Bronchial epithelial cell (primary cell): ENCODE measurements around the gene IQSEC1. TPM values are rescaled to one million over a fixed set of nuclear protein-coding genes. Genes with fewer than 3 reads are reported as not detected.

Experiments
- DNase-seq: peaks from one replicate; pipeline ENCODE4 v3.0.0-alpha.2; 2010; ENCODE audit warnings: low read depth
- FAIRE-seq: peaks from 2 replicates; lab custom pipeline; 2011; peaks lifted over from hg19 to GRCh38; lab: Jason Lieb, UNC
- H3K27me3 ChIP-seq: 2 replicates; pipeline ENCODE4 v1.5.1; 2011; ENCODE audit warnings: low read length; ENCODE audit not compliant: control insufficient read depth, insufficient read depth
- H3K36me3 ChIP-seq: 2 replicates; pipeline ENCODE4 v1.5.1; 2011; ENCODE audit warnings: low read length; ENCODE audit not compliant: control insufficient read depth, insufficient read depth
- H3K4me3 ChIP-seq: 2 replicates; pipeline ENCODE4 v1.5.1; 2011; ENCODE audit warnings: mild to moderate bottlenecking, low read depth, low read length, control low read depth
- CTCF ChIP-seq: IDR thresholded peaks from 2 replicates; pipeline ENCODE4 v1.5.1; 2011; ENCODE audit warnings: mild to moderate bottlenecking, moderate library complexity, low read length, control low read depth, inconsistent platforms; ENCODE audit not compliant: insufficient read depth, severe bottlenecking
- total RNA-seq: library from RNA; depleted of rRNA; stranded (reverse); fragments of >200 nt; gene quantifications from 2 replicates; pipeline ENCODE4 v1.2.1, GENCODE V29; 2014

IQSEC1 gene
- total RNA-seq, 1 donor from 2014 or later: 6.6 TPM

DNA sequence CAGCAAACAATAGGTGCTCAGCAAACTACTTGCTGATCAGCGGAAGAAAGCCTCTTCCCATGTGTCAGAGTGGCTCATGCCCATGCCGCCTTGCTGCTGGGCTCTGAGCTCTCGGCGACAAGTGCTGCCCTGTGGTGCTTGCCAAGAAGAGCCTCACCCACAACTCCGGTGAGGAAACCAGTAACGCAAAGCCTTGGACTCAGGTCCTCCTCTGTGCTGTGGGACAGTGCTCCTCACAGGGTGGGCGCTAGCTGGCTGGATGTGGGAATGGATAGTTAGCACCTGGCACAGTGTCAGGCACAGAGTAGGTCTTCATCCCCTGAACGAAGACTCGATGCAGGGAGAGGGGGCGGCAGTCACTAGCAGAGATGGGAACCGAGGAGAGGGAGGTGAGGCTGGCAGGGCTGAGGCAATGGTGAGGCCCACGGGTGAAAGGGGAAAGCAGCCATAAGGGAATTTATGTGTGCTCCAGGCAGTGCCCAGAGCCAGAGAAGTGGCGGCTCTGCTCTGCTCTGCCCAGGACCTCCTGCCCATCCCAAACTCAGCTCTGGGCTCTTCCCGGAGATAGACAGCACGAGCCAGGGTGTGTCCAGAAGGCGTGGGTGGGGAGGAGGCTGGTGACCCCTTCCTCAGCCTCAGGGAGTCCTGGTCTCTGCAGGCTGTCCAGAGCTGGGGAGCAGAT lies 55.7 kb downstream of the IQSEC1 start:
- Histone ChIP-seq H3K27me3 (peaks cover 6% of the 10 kb centered on the region), H3K36me3 (no peaks in the 10 kb centered on the region), H3K4me3 (no peak overlapping the region)
- FAIRE-seq (no peak), DNase-seq (no peak)
- no peak for TF ChIP-seq CTCF

DNA sequence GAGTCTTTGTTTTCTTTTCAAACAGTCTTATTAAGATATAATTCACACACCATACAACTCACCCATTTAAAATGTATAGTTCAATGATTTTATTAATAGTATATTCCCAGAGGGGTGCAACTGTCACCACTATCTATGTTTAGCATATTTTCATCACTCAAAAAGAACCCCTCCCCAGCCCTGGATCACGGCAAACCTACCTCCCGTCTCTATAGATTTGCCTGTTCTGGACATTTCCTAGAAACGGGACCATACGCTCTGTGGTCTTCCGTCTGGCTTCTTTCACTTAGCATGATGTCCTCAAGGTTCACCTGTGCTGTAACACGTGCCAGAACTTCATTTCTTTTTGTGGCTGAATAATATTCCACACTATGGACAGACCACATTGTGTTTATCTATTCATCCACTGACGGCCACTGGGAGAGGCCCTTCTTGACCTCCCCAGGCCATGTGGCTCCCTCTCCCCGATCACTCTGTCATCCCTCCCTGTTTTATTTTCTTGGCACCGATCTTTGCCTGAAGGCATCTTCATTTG lies 56.4 kb downstream of the IQSEC1 start:
- H3K36me3 ChIP-seq: no peaks in the 10 kb centered on the region
- FAIRE-seq (no peak), DNase-seq (no peak)
- no peak for TF ChIP-seq CTCF
- H3K4me3 ChIP-seq: no peak overlapping the region
- peaks cover 6% of the 10 kb centered on the region for H3K27me3 ChIP-seq

DNA sequence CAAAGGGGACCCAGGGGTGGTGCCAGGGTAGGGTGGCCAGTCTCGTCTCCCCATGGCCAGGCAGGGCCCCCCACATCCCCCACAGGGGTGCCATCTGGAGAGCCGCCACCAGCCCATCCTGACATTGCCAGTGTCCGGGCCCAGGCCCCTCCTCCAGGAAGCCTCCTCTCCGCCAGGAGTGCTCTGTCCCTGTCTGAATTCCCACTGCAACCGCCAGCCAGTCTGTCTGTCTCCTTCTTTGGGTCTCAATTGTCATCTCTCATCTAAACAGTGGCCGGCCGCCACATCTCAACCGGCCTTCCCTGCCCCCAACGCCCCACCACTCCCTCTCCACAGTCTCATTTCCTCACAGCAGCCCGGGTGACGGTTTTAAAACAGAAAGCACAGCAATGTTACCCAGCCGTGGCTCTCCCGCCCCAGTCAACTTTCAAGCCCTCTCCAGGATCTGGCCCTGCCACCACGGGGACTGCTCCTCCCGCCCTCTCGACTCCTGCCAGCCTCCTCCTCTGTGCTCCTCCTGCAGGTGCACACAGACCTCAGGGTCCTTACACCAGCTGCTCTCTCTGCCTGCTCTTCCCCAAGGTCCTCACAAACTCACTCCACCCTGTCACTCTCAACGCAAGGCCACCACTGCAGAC lies 57.0 kb downstream of the IQSEC1 start:
- no peak for DNase-seq
- peaks cover 6% of the 10 kb centered on the region for H3K27me3 ChIP-seq
- no peak overlapping the region for H3K4me3 ChIP-seq
- no peak for TF ChIP-seq CTCF
- H3K36me3 ChIP-seq: no peaks in the 10 kb centered on the region
- FAIRE-seq: no peak

- no peak overlapping the region for H3K4me3 ChIP-seq
- no peaks in the 10 kb centered on the region for H3K36me3 ChIP-seq
- TF ChIP-seq CTCF: no peak
- peaks cover 6% of the 10 kb centered on the region for H3K27me3 ChIP-seq
- DNase-seq (no peak), FAIRE-seq (no peak)
Measured at GRCh38 chr3:13015286-13016082, 57.7 kb downstream of the IQSEC1 start.

DNA sequence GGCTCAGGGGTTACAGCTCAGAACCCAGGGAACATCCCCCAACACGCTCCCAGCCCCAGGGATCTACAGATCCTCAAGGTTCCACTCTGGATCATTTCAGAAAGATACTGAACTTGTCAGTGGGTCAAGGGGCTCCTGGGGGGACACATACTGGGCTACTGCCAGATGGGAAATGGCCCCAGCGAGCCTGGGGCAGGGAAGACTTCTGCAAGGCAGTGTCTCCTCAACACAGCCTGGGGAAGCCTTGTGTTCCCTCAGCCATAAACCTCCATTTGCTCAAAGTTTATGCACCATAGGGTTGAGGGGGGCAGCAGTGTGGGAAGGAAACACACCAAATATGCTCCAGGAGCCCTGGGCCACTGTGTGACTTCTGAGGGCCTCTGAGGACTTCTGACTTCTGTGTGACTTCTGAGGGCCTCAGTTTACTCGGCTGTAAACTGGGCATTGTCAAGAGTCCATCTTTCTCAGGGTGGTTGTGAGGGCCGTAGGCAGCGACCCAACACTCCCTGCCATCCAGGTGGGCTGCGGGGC lies 58.4 kb downstream of the IQSEC1 start:
- no peak for TF ChIP-seq CTCF
- peaks cover 5% of the 10 kb centered on the region for H3K27me3 ChIP-seq
- FAIRE-seq: no peak

More for the DNA sequence above, 58.4 kb downstream of the IQSEC1 start:
- H3K36me3 ChIP-seq: no peaks in the 10 kb centered on the region
- DNase-seq: no peak
- H3K4me3 ChIP-seq: no peak overlapping the region
